ENCODE data around the gene UIMC1.

The UIMC1 gene

DNA sequence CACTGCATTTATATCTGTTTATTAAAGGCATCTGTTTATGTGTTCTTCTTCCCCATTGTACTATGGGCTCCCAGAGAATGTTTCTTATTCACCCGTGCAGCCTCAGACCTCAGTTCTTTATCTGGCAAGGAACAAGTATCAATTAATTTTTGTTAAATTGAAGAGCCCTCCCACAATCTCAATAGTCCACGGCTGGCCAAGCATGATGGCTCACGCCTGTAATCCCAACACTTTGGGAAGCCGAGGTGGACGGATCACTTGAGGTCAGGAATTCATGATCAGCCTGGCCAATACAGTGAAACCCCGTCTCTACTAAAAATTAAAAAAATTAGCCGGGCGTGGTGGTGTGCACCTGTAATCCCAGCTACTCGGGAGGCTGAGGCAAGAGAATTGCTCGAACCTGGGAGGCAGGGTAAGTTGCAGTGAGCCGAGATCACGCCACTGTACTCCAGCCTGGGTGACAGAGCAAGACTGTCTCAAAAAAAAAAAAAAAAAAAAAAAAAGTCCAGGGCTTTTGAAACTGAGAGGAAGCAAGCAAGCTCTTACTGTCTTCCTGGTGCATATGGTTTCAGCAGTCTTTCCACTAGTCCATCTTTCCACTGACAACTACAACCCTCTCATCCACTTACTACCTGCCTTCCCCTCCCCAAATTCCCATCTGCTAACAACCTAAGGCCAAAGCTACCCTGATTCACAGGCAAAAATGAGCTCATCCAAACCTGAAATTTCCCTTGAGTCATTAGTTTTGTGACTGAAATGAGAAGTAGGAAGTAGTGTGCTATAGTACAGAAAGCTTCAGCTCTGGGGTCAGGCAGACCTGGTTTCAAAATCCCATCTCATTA is 105.1 kb downstream of the UIMC1 start:
- peak in 1 of 2 experiments; percentile 29 for DNase-seq

DNA sequence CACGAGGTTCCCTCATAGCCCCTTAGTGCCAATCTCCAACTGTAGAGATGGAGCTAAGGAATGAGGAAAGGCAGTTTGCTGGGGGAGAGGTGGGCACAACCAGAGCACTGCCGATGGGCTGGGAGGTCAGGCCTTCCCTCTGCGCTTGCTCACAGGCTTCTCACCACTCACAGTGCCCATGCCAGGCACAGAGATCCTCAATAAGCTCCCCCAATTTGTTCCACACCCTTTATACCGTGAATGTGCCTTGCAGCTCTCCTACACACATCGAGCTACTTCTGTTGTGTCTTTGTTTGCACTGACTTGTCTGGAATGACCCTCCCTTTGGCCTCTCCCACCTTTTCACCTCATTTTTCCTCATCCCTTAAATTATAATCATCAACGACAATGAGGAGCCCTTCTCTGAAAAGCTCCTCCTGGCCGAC is 105.8 kb downstream of the UIMC1 start:
- DNase-seq, result no peak

DNA sequence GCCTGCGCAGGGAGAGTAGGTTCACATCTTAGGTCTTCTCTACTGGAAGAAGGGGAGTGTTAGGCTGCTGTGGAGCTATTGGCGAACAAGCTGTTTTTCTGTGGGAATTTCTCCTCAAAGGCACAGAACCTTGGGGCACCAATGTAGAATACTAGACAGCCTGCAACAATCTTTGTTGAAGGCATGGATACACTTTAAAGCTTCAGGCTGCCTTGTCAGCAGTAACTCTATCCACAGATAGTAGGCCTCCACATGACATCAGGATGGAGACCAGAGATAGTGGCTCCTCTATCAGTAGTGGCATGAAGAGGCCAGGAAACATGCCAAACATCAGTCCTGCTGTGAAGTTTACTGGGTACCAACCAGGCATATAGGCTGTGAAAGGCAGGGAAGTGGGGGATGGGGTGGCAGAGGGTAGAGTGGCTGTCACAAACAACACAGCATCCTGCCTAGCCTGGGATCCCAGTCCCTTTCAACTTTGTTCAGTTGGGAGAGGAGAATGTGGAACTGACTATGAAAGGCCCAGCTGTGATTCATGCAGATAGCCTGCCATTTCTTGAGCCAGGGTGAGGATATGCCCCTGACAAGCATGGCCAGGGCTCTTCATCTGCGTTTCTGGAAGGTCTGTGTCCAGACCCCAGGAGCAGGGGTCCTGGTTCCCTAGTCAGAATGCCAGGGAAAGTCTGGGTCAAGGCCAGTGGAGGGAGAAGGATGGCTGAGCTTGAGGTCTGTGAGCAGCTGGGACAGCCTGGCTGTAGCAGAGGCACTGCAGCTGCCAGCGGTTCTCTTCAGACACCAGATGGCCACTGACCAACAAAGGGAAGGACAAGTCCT is 106.4 kb downstream of the UIMC1 start:
- DNase-seq, result no peak

DNA sequence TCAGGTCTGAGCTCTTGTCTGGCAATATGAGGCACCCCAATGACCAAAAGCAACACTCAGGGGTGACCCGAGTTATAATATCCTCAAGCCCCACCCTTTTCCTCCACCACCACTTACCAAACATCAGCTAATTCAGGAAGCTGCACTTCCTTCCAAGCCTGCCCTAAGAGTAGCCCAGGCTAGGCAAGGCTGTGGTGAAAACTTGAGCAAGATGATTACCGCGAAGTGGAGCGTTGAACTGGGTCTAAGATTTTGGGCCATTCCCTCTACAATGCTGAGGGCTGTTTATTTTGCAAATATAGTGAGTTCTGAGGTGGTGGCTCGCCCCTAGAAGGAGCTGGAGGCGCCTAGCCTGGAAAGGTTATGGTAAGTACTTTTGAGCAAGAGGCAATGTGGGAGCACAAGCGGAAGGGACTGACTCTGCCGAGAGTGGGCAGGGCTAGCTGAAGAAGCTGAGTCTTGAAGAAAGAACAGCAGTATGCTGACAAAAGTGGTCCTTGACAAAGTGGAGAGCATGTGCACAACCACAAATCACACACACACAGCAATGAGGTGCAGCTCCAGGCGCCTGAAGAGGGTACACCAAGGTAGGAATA is 107.2 kb downstream of the UIMC1 start, which contains the start of gene HK3:
TSS of gene HK3 (minus strand) at position 51 of the 596 bp plus-strand sequence. CDS start 3,187 bp downstream, outside the sequence.
- DNase-seq, result no peak

DNA sequence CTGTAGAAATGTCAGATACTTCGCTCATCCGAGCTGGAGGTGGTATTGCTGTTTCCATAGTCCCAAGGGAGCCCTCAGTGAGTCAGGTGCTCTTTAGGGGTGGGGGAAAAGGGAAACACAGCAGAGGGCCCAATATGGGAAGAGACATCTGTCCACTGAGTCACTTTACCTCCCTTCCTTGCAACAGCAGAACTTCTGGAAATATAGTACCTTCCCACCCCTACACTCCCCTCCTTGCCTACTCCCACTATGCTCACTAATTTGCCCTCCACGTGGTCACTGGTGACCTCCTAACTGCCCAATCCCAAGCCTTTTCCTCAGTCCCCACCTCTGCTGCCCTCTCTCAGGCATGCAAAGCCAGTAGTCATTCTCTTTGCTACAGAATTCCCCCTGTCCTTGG is 109.3 kb downstream of the UIMC1 start:
- no peak for DNase-seq

DNA sequence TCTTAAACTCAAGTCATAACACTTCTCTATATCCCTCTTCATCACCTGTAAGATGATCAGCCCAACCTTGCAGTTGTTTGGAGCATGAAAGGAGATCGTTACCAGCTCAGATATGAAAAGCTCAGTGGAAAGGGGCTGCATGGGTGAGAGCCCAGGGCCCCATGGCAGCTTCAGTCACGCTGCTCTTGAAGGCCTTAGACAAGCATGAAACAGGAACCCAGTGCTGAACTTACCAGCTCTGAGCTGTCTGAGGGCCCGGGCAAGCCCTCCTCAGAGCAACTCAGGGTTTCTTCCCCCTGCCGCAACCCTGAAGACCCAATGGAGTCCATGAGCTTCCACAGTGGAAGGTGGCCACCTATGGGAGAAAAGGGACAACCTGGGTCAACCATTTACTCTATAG is 110.7 kb downstream of the UIMC1 start:
- no peak for DNase-seq

DNA sequence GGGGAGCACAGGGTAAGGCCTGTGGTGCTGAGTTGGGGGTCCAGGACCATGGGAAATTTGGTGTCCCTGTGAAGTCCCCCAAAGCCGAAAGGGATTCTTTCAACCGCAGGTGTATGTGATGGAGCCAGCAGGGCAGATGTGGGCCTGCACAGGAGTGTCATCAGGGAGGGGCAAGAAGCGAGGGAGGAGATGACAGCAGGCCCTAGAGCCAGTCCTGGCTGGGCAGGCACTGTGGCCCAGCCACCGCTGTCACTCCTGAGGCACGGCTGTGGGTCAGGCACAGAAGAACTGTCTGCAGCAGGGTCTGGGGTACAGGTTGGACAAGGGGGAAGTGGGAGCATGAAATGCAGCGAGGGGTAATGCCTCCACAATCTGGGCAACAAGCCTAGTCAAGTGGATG is 112.3 kb downstream of the UIMC1 start:
- DNase-seq, result no peak

DNA sequence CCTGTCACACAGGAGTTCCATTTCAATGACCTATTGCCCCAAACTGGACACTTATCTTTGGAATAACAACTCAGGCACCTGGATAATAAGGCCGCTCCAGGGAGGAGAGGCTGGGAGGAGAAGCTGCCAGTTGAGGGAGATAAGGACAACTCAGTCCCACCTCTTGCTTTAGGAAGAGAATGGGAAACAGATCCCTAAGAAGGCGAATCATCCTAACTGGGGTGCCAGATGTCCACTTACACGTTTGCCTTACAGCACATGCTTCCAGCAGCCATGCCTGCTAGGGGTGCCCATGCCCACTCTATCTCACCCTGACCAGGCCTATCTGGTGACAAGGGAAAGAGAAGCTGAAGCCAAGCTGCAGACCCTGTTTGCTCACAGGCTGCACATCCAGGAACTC is 113.9 kb downstream of the UIMC1 start:
- no peak for DNase-seq

DNA sequence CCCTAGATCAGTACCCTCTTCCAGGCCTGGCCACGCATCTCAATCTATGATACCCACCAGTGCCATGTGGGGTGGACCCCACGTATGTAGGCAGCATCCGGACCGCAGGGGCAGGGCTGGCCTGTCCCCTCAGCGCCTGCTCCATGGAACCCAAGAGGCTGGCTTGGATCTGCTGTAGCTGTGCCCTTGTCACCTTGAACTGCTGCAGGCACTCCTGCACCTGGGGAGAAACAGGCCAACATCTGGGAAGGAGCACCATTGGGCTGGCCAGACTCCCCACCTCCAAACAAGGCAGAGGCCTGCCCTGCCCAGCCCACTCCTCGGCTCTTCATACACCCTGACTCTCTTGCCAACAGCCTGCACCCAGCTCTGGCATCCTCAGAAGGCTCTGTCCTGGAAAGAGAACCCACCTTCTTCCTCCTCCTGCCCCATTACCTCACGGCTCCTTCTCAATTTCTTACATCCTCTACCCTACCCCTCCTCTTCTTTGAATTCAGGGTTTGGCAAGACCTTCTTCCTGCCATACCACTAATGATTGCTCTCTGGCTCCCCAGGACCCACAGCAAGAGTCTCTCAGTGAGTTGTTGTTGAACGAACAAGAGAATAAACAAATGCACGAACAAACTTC is 115.1 kb downstream of the UIMC1 start:
- no peak for DNase-seq

DNA sequence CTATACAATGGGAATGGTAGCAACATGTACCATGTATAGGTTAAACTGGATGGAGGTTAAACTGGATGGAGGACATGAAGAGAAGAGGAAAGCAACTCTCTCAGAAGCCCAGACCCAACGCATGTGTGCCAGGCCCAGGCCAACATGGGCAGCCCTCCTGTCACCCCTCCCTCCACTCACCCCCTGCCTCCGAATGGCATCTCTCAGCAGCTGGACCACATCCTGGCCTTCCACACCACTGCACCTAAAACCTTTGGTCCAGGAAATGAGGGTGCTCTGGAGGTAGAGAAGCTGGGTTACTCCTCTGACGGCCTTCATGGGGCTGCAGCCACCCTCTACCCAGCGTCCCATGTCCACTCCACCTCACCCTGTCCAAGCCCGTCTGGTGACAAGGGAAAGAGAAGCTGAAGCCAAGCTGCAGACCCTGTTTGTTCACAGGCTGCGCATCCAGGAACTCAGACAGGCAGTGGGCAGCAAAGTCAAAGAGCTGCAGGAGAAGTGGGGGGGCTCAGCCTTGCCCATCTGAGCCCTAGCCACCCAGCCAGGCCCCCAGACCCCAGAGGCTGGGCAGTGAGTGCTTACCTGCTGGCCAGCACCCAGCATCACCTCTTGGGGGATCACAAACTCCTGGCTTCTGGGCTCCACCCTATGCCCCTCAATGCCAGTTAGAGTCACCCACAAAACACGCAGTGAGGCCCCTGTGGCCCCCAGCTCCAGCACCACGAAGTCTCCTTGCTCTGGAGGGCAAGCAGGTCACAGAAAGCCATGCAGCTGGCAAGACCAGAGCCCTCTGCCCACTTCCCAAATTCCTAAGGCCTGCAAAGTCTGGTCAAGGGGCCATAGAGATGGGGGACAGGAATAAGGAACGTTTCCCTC is 115.9 kb downstream of the UIMC1 start:
- DNase-seq, result no peak

DNA sequence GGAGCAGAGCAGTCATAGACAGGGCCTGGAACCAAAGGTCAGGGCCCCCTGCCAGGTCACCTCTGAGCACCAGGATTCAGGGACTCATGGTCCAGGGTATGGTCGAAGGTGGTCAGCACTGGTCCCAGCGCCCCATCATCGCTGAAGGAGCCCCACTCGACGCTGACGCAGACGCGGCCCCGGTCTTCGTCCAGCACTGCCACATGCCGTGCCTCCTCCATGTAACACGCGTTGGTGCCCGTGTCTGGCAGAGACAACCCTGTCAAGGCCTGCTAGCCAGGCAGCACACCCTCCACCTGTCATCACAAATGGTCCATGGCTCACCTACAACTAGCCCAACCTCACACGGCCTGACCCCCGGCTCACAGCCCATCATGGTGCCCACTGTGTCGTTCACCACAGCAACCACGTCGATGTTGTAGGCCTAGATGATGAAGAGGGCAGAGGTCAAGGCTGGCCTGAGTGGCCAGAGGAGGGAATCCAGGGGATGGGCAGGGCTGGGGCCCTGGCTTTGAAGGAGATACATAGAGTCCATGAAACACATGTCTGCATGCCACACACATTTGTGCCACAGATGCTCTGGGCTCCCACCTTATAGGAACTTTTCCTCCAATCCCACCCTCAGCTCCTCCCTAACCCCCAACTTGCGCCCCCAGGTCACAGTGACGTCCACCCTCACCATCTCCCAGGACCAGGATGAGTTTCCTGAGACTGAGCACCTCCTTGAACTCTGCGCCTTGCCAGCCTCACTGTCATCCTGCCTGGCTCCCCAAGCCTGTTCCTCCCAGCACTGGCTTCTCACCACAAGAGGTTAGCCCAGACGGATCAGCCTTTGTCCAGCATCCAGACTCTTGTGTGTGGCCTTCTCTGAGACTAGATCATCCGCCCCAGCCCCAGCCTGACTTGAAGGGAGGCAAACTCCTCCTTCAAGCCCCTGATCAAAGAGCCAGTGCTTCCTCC is 117.0 kb downstream of the UIMC1 start:
- DNase-seq, result no peak

DNA sequence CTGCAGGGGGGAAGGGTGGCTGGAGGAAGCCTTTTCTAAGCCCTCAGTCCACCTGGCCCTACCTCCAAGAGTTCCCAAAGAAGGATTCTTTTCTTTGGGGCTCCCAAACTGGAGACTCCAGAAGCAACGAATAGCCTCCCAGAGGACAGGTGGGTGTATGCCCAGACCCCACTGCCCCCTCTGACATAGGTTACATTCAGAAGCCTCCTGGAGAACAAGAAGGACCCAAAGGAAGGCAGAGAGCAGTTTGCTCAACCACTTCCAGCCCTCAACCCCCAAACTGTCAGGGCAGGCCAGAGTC is 117.8 kb downstream of the UIMC1 start:
- no peak for DNase-seq

DNA sequence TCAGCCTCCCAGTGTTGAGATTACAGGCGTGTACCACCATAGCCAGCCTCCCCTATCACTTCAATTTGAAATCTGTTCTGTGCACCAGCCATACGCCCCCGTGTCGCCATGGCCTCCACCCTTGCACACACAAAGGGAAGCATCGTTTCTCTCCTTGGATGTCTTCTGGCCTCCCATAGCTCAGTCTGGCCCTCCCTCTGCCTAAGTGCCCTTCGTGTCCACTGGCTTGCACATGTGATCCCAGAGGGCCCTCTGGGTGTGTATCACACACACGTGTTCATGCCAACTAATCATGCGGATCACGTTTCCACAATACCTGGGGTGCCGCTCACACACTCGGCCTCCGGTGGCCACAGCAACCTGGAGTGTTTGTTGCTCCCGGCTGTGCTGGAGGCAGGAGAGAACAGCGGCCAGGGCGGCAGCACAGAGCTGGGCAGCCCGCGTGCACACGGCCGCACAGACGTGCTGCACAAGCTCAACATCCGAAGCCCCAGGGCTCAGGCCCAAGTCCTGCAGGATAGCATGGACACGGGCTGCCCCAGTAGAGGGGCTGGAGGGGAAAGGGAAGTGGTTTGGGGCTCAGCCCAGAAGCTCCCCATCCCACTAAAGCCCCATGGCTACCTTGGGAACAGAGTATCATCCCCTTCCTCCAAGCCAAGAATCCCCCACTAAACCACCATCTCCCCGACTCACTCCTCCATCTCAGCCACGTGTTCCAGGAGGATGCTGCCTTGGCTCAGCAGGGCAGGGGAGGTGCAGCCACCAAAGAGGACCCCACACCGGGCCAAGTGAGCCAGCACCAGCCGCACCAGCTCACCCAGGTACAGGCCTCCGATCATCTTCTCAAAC is 118.3 kb downstream of the UIMC1 start:
- DNase-seq, result no peak

DNA sequence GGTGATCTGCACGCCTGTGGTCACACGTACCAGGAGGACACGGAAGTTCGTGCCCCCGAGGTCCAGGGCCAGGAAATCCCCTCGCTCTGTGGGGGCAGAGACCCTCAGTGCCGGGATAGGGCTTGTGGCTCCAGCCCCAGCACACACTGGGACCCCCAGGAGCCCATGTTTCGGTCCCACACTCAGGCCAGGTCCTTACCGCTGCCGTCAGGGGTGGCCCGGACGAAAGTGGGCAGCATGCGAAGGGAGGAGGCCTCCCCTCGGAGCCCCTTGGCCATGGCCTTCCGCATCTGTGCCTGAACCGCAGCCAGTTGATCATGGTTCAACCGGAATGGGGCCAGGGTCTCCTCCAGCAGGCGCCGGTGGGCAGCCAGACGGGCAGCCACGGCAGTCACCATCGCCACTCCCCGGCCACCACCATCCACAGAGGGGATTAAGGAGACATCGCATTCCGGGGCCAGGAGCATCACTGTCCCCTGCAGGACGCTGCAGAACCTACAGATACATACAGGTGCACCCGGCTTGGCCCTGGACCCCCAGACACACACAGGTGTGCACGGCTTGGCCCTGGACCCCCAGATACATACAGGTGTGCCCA is 119.2 kb downstream of the UIMC1 start:
- no peak for DNase-seq

DNA sequence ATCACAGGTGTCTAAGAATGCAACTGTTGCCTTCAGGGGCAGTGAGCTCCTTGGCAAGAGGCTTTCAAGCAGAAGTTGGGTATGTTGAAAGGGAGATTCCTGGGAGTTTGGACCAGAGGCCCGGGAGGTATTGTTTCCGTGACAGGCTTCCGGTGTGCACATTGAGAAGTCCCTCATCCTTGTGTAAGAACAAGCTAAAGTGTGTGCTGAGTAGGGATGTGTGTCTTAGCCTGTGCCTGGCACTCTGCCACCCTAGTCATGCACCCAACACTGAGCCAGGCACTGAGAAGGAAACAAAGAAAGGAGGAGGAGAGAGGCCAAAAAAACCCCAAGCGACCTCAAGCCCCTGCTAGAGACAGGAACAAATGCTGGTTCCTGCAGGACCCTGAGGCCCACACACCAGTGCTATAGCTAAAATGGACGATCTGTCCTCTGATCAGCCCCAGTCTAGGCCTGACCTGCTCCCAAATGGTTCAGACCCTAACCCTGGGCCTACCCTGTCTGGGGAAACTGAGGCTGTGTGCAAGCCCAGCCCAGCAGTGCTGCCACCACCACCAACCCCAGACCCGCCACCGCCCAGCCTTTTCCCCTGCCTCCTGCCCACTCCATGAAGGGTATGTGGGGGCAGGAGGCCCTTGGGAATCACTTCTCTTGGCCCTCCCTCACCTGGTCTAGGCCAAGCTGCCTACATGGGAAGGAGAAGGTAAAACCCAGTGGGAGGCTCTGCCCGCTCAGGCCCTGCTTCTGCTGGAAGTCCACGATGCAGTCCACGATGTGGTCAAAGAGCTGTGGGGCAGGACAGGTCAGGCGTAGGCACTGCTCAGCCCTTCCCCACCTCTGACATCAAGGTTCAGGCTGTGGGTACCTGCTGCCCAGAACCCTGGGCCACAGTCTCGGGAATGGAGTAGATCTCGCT is 120.0 kb downstream of the UIMC1 start:
- DNase-seq, result no peak

DNA sequence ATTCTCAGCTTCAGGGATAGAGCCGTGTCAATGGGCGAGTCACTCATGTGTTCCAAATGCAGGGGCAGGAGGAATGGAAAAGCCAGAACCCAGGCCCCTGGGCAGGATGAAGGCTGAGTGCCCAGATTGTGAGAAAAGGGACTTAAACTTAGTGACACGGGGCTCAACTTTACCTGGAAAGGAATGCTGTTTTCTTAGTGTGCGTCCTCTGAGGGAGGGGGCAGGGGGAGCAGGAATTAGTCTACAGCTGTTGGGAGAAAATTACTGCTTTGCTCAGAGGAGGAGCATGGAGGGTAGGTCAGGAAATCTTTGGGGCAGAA is 122.0 kb downstream of the UIMC1 start:
- no peak for DNase-seq

DNA sequence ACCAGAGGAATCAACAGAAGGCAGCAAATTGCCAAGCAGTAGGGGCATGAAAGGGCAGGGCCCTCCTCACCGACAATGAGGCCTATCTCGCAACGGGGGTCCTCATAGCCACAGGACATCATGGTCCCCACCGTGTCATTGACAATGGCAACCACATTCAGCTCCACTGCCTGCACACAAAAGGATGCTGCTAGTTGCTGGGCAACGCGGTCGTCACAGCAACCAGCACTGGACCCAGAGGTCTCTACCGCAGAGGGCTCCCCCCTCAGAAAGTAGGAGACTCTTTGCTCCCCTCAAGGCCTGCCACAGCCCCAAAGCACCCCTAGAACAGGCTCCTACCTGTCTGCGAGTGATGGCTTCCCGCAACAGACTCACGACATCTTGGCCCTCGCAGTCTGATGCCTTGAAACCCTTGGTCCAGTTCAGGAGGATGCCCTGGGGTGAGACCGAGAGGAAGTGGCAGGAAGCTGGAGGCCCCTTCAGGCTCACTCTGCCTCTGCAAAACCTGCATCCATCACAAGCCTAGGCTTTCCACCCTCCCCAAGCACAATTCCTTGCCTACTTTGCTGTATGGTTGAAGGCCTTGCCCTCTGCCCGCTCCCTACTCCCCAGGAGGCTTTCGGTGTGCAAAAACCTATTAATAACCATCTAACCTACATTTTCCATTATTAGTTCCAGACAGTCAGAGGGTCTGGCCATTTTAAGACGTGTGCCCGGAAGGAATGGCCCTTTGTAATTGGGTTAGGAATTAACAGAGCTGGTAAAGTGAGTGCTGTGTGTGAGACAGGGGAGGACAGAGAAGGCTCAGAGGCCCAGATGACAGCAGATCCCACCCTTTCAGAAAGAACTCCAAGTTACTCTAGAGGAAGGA is 122.6 kb downstream of the UIMC1 start:
- DNase-seq, result no peak

DNA sequence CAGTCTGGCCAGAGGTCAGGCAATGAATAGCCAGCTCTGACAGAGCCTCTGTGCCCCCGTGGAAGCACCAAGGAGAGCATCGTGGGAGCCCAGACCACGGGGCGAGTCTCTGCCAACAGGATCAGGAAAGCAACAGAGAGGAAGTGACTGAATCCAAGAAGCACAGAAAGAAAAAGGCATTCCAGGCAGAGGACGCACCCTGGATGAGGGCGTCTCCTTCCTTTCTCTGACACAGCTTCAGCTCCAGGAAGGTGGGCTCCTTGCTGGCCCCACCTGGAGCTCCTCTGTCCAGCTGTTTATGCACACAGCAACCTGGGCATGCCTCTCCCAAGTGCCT is 124.0 kb downstream of the UIMC1 start:
- DNase-seq, result no peak
